ENCODE data around the gene DBP.

GRCh38 chr19:48611872-48612271 lies 25.3 kb downstream of the DBP start:
- no peak for TF ChIP-seq CTCF (IDR thresholded peaks at IDR 0.05)
- TF ChIP-seq POLR2A (IDR thresholded peaks at IDR 0.05): no peak
